Hepatocyte (in vitro differentiated cells): ENCODE data around the gene SNX24.

Experiments used
- EZH2 ChIP-seq: fragments of 200-600 bp; sonication (generic); IDR thresholded peaks from 2 replicates; pipeline ENCODE4 v1.6.1; 2016; ENCODE audit warnings: antibody characterized with exemption, mild to moderate bottlenecking, borderline replicate concordance
- EZH2phosphoT487 ChIP-seq: fragments of 200-600 bp; sonication (generic); IDR thresholded peaks from one replicate; pipeline ENCODE4 v1.6.1; 2018; ENCODE audit warnings: antibody characterized with exemption, mild to moderate bottlenecking, low read depth, moderate library complexity; ENCODE audit not compliant: unreplicated experiment, severe bottlenecking
- TF ChIP-seq, protein P1 (sequence below): fragments of 200-600 bp; sonication (generic); IDR thresholded peaks from 2 replicates; pipeline ENCODE4 v1.5.1; 2016; ENCODE audit warnings: antibody characterized with exemption, mild to moderate bottlenecking; ENCODE audit not compliant: poor library complexity

DNA sequence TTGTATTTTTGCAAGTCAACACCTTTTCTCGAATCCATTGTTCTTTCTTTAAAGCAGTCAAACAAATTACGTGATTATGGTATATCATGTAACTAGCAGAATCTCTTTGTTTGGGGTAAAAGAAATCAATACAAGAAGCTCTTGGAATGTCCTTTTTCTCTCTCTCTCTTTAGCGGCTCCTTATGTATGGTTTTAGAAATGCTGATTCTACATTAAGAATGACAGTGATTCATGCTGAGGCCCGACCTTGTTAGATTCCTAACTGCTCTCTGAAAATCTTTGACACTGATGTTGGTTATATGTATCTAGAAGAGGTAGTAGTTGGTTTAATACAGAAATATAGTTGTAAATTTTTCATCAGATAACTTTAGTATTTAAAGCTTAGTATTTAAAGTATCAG, 76.4 kb downstream of the SNX24 start:
- TF ChIP-seq, protein P1, sequence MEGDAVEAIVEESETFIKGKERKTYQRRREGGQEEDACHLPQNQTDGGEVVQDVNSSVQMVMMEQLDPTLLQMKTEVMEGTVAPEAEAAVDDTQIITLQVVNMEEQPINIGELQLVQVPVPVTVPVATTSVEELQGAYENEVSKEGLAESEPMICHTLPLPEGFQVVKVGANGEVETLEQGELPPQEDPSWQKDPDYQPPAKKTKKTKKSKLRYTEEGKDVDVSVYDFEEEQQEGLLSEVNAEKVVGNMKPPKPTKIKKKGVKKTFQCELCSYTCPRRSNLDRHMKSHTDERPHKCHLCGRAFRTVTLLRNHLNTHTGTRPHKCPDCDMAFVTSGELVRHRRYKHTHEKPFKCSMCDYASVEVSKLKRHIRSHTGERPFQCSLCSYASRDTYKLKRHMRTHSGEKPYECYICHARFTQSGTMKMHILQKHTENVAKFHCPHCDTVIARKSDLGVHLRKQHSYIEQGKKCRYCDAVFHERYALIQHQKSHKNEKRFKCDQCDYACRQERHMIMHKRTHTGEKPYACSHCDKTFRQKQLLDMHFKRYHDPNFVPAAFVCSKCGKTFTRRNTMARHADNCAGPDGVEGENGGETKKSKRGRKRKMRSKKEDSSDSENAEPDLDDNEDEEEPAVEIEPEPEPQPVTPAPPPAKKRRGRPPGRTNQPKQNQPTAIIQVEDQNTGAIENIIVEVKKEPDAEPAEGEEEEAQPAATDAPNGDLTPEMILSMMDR: no peak
- TF ChIP-seq EZH2 (no peak), EZH2phosphoT487 (no peak)
